ENCODE results near the gene GALNT14.

GALNT14 gene

GRCh38 chr2:31055938-31056337, 82.3 kb downstream of the GALNT14 start:
- DNase-seq (ENCODE audit: low spot score), result no peak

- DNase-seq (ENCODE audit: low spot score), result no peak
Measured at GRCh38 chr2:31054842-31055388, 83.3 kb downstream of the GALNT14 start.

GRCh38 chr2:31053929-31054782, 84.1 kb downstream of the GALNT14 start:
- no peak for DNase-seq (ENCODE audit: low spot score)

- no peak for DNase-seq (ENCODE audit: low spot score)
Measured at GRCh38 chr2:31052284-31052683, 86.0 kb downstream of the GALNT14 start.

- no peak for DNase-seq (ENCODE audit: low spot score)
Measured at GRCh38 chr2:31051258-31052140, 86.7 kb downstream of the GALNT14 start.

GRCh38 chr2:31049916-31050588, 88.2 kb downstream of the GALNT14 start:
- DNase-seq (ENCODE audit: low spot score), result no peak

- no peak for DNase-seq (ENCODE audit: low spot score)
Measured at GRCh38 chr2:31049264-31049663, 89.0 kb downstream of the GALNT14 start.

GRCh38 chr2:31047599-31047998, 90.6 kb downstream of the GALNT14 start:
- no peak for DNase-seq (ENCODE audit: low spot score)

GRCh38 chr2:31038385-31038784, 99.9 kb downstream of the GALNT14 start:
- DNase-seq (ENCODE audit: low spot score), result no peak

- no peak for DNase-seq (ENCODE audit: low spot score)
Measured at GRCh38 chr2:31037058-31037457, 101.2 kb downstream of the GALNT14 start.

GRCh38 chr2:31033032-31033431, 105.2 kb downstream of the GALNT14 start:
- DNase-seq (ENCODE audit: low spot score), result no peak

- DNase-seq (ENCODE audit: low spot score), result no peak
Measured at GRCh38 chr2:31032475-31032874, 105.8 kb downstream of the GALNT14 start.

GRCh38 chr2:31031132-31031706, 107.0 kb downstream of the GALNT14 start:
- DNase-seq (ENCODE audit: low spot score), result no peak

GRCh38 chr2:31028417-31028816, 109.8 kb downstream of the GALNT14 start:
- DNase-seq (ENCODE audit: low spot score), result no peak

GRCh38 chr2:31027549-31027948, 110.7 kb downstream of the GALNT14 start:
- DNase-seq (ENCODE audit: low spot score), result no peak

- DNase-seq (ENCODE audit: low spot score), result no peak
Measured at GRCh38 chr2:31023541-31023940, 114.7 kb downstream of the GALNT14 start.

GRCh38 chr2:31020713-31021112, 117.5 kb downstream of the GALNT14 start:
- no peak for DNase-seq (ENCODE audit: low spot score)

GRCh38 chr2:31018280-31018679, 120.0 kb downstream of the GALNT14 start:
- no peak for DNase-seq (ENCODE audit: low spot score)

- DNase-seq (ENCODE audit: low spot score), result no peak
Measured at GRCh38 chr2:31016648-31017047, 121.6 kb downstream of the GALNT14 start.

GRCh38 chr2:31014516-31014915, 123.7 kb downstream of the GALNT14 start:
- no peak for DNase-seq (ENCODE audit: low spot score)

- no peak for DNase-seq (ENCODE audit: low spot score)
Measured at GRCh38 chr2:31013301-31013700, 124.9 kb downstream of the GALNT14 start.

GRCh38 chr2:31012406-31012805, 125.8 kb downstream of the GALNT14 start:
- DNase-seq (ENCODE audit: low spot score), result no peak
